ENCODE data around the gene ZNF140.

ZNF140 gene

GRCh38 chr12:133080368-133081158 lies at the start of gene ZNF140:
Gene ZNF140 (plus strand): TSS chr12:133080923. CDS start chr12:133081321, 398 bp downstream.
- DNase-seq, result peak; percentile 93

- DNase-seq, result peak; percentile 96
Observed at GRCh38 chr12:133037207-133038005, 43.3 kb upstream of the ZNF140 start, which contains the start of gene ZNF84. Gene ZNF84 (plus strand): TSS chr12:133037509. CDS start chr12:133041468, 3,959 bp downstream.

GRCh38 chr12:133038118-133038709 lies 42.5 kb upstream of the ZNF140 start:
- no peak for DNase-seq

GRCh38 chr12:133046698-133047097 lies 34.0 kb upstream of the ZNF140 start:
- DNase-seq, result no peak

- no peak for DNase-seq
Observed at GRCh38 chr12:133057446-133057845, 23.3 kb upstream of the ZNF140 start.

- no peak for DNase-seq
Observed at GRCh38 chr12:133058203-133059113, 22.3 kb upstream of the ZNF140 start.

GRCh38 chr12:133061954-133062353 lies 18.8 kb upstream of the ZNF140 start:
- DNase-seq, result no peak

- no peak for DNase-seq
Observed at GRCh38 chr12:133063556-133063955, 17.2 kb upstream of the ZNF140 start.

GRCh38 chr12:133073836-133074235 lies 6.9 kb upstream of the ZNF140 start:
- no peak for DNase-seq

GRCh38 chr12:133080026-133080367 lies 726 bp upstream of the ZNF140 start:
- DNase-seq, result peak; percentile 94

GRCh38 chr12:133081159-133081780 lies 547 bp downstream of the ZNF140 start:
- peak; percentile 3 for DNase-seq

GRCh38 chr12:133083345-133083744 lies 2.6 kb downstream of the ZNF140 start:
- DNase-seq, result no peak

GRCh38 chr12:133105620-133106019 lies 24.9 kb downstream of the ZNF140 start:
- no peak for DNase-seq

GRCh38 chr12:133106253-133106652 lies 25.5 kb downstream of the ZNF140 start:
- DNase-seq, result no peak

- no peak for DNase-seq
Observed at GRCh38 chr12:133107121-133107520, 26.4 kb downstream of the ZNF140 start.

GRCh38 chr12:133108150-133108549 lies 27.4 kb downstream of the ZNF140 start:
- DNase-seq, result no peak

- DNase-seq, result no peak
Observed at GRCh38 chr12:133120385-133121191, 39.9 kb downstream of the ZNF140 start.

- DNase-seq, result no peak
Observed at GRCh38 chr12:133124674-133125073, 44.0 kb downstream of the ZNF140 start.

GRCh38 chr12:133129368-133130037 lies 48.8 kb downstream of the ZNF140 start:
- DNase-seq, result no peak

GRCh38 chr12:133130038-133130807 lies 49.5 kb downstream of the ZNF140 start, which contains the start of the genes ZNF10 and ZNF891:
Gene ZNF10 (plus strand): TSS chr12:133130627. CDS start chr12:133144493, 13,866 bp downstream.
Gene ZNF891 (minus strand): TSS chr12:133130274. CDS start chr12:133121918, 8,356 bp downstream.
- DNase-seq, result peak; percentile 97

All from activated CD4-positive, alpha-beta T cell treated with anti-CD3 and anti-CD28 coated beads, Interleukin-2, amount 50 U/mL, for 1 hour (primary cell).